Mesodermal cell (in vitro differentiated cells): ENCODE results near the gene RRP36.

Experiments used
- H3K27ac ChIP-seq: 2 replicates; pipeline ENCODE4 v1.7.0; 2013; ENCODE audit warnings: mild to moderate bottlenecking, low read depth, low read length, moderate library complexity; ENCODE audit not compliant: severe bottlenecking
- H3K36me3 ChIP-seq: 2 replicates; pipeline ENCODE4 v1.7.1; 2013; ENCODE audit warnings: mild to moderate bottlenecking, low read length, moderate library complexity; ENCODE audit not compliant: control insufficient read depth, insufficient read depth
- H3K4me1 ChIP-seq: one replicate; pipeline ENCODE4 v1.7.1; 2013; ENCODE audit warnings: mild to moderate bottlenecking, low read length; ENCODE audit not compliant: insufficient read depth, control insufficient read depth, poor library complexity, severe bottlenecking
- H3K4me3 ChIP-seq: 2 replicates; pipeline ENCODE4 v1.7.0; 2013; ENCODE audit warnings: low read length, control low read depth, mild to moderate bottlenecking; ENCODE audit not compliant: insufficient read depth, poor library complexity, severe bottlenecking; ENCODE audit errors: extremely low read depth
- H3K9me3 ChIP-seq: 2 replicates; pipeline ENCODE4 v1.7.1; 2013; ENCODE audit warnings: mild to moderate bottlenecking, low read length, moderate library complexity; ENCODE audit not compliant: control insufficient read depth
- WGBS, 2 experiments: methylation state at CpG; one replicate each; pipeline ENCODE4 v1.1.5; 2013; ENCODE audit warnings: missing lambda C conversion rate in 2 of 2; ENCODE audit not compliant: insufficient coverage in 2 of 2; 5-methylcytosine and 5-hydroxymethylcytosine counted together

RRP36 gene

GRCh38 chr6:43074847-43075669 is 53.6 kb downstream of the RRP36 start:
- Histone ChIP-seq H3K9me3 (no peaks in the 10 kb centered on the region), H3K4me3 (no peak overlapping the region), H3K36me3 (peaks cover 21% of the 10 kb centered on the region), H3K27ac (peak overlapping the region; percentile 53), H3K4me1 (peaks cover 23% of the 10 kb centered on the region)
- 85% methylated on average over 1 of the region's 6 CpGs; no CpG with 5 or more reads in 1 of the 2 experiments for WGBS, 2 experiments

- Histone ChIP-seq H3K9me3 (no peaks in the 10 kb centered on the region), H3K4me3 (peak within 1 kb of the TSS; percentile 94), H3K4me1 (peaks cover 23% of the 10 kb centered on the region), H3K27ac (peak within 1 kb of the TSS; percentile 81), H3K36me3 (peaks cover 26% of the 10 kb centered on the region)
- 4% methylated on average over 38 to 42 of the region's 60 CpGs for WGBS, 2 experiments
Measured at GRCh38 chr6:43075670-43076463, 54.4 kb downstream of the RRP36 start, which contains the start of gene PTK7. PTK7 (plus strand) TSS chr6:43076314; CDS start chr6:43076489, 175 bp downstream.

- H3K4me1 ChIP-seq = peaks cover 23% of the 10 kb centered on the region
- H3K4me3 ChIP-seq = peak overlapping the region; percentile 94
- WGBS, 2 experiments = 0% methylated on average over 52 to 53 of the region's 72 CpGs
- H3K9me3 ChIP-seq = no peaks in the 10 kb centered on the region
- peaks cover 22% of the 10 kb centered on the region for H3K36me3 ChIP-seq
- H3K27ac ChIP-seq = peak overlapping the region; percentile 81
Measured at GRCh38 chr6:43076464-43077332, 55.3 kb downstream of the RRP36 start.

- Histone ChIP-seq H3K36me3 (peaks cover 22% of the 10 kb centered on the region), H3K9me3 (no peaks in the 10 kb centered on the region), H3K4me3 (peak overlapping the region; percentile 94), H3K4me1 (peaks cover 23% of the 10 kb centered on the region), H3K27ac (peak overlapping the region; percentile 81)
- 0 to 11% methylated on average over 4 to 5 of the region's 8 CpGs for WGBS, 2 experiments
Measured at GRCh38 chr6:43077333-43077809, 55.9 kb downstream of the RRP36 start.

GRCh38 chr6:43077981-43078511 is 56.6 kb downstream of the RRP36 start:
- peaks cover 16% of the 10 kb centered on the region for H3K36me3 ChIP-seq
- no peaks in the 10 kb centered on the region for H3K9me3 ChIP-seq
- WGBS, 2 experiments = 63 to 76% methylated on average over 6 of the region's 6 CpGs
- no peak overlapping the region for H3K27ac ChIP-seq
- H3K4me1 ChIP-seq = peaks cover 27% of the 10 kb centered on the region
- peak overlapping the region; percentile 94 for H3K4me3 ChIP-seq

DNA sequence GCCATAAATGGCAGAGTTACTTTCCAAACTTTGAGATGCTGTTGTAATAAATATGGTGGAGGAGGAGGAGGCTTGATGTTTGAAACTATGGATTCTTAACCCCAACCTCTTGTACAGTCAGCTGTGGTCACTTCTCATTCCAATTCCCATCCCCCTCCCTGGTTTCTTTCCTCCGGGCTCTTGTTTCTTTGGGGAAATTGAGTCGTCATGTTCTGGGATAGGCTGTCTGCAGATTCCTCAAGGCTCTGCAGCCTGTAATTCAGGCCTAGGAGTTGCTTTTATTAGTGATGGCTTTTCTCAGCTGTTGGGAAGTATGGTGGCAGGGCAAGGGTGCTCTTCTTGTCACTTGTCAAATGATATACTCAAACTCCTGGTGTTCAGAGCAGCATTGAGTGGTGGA is 57.3 kb downstream of the RRP36 start:
- peaks cover 27% of the 10 kb centered on the region for H3K4me1 ChIP-seq
- 100% methylated on average over 1 of the region's 2 CpGs; no CpG with 5 or more reads in 1 of the 2 experiments for WGBS, 2 experiments
- no peaks in the 10 kb centered on the region for H3K9me3 ChIP-seq
- no peak overlapping the region for H3K27ac ChIP-seq
- peak overlapping the region; percentile 94 for H3K4me3 ChIP-seq
- H3K36me3 ChIP-seq = peaks cover 11% of the 10 kb centered on the region
